HepG2 (cell line): Measurements from ENCODE around the gene TBATA.

Experiments
- CBX1 ChIP-seq: IDR thresholded peaks from one replicate; pipeline ENCODE4 v1.6.1; 2016; ENCODE audit warnings: antibody characterized with exemption, low read depth
- EZH2 ChIP-seq: conservative IDR thresholded peaks from 2 replicates; pipeline ENCODE4 v1.6.1; 2012; ENCODE audit warnings: mild to moderate bottlenecking, low read depth, low read length, moderate library complexity
- HDAC2 ChIP-seq: sonication (generic); formaldehyde crosslinking; IDR thresholded peaks from 2 replicates; pipeline ENCODE4 v1.4.0; 2020; ENCODE audit warnings: missing genetic modification reagents
- JUN ChIP-seq: sonication (generic); formaldehyde crosslinking; IDR thresholded peaks from 2 replicates; pipeline ENCODE4 v1.4.0; 2020; ENCODE audit warnings: mild to moderate bottlenecking, missing genetic modification reagents
- MAZ ChIP-seq, 2 experiments: sonication (generic) in 1 of 2; formaldehyde crosslinking in 1 of 2; IDR thresholded peaks; 2 replicates each; pipeline versions ENCODE4 v1.5.0 to v1.6.1; 2012 to 2020; ENCODE audit warnings: low read depth in 2 of 2, mild to moderate bottlenecking in 2 of 2, borderline replicate concordance in 1 of 2, improper control_type of control experiment in 1 of 2, low read length in 1 of 2, missing genetic modification reagents in 1 of 2, moderate library complexity in 1 of 2
- NFYB ChIP-seq: sonication (generic); formaldehyde crosslinking; IDR thresholded peaks from 2 replicates; pipeline ENCODE4 v1.4.0; 2020; ENCODE audit warnings: missing genetic modification reagents
- POLR2A ChIP-seq, 2 experiments: IDR thresholded peaks; 2 replicates each; pipeline ENCODE4 v1.6.1; 2011; ENCODE audit warnings: low read depth in 2 of 2, low read length in 2 of 2, mild to moderate bottlenecking in 1 of 2, moderate library complexity in 1 of 2; ENCODE audit not compliant: insufficient read depth in 1 of 2
- SIN3A ChIP-seq: IDR thresholded peaks from 2 replicates; pipeline ENCODE4 v1.6.1; 2011; ENCODE audit warnings: low read depth, mild to moderate bottlenecking, control low read depth, low read length, borderline replicate concordance
- ZNF121 ChIP-seq: sonication (generic); formaldehyde crosslinking; IDR thresholded peaks from 2 replicates; pipeline ENCODE4 v1.5.0; 2020; ENCODE audit warnings: mild to moderate bottlenecking, missing genetic modification reagents
- ZNF550 ChIP-seq: sonication (generic); formaldehyde crosslinking; IDR thresholded peaks from 2 replicates; pipeline ENCODE4 v1.4.0; 2020; ENCODE audit warnings: mild to moderate bottlenecking, missing genetic modification reagents, borderline replicate concordance
- ZNF598 ChIP-seq: sonication (generic); formaldehyde crosslinking; IDR thresholded peaks from 2 replicates; pipeline ENCODE4 v1.5.1; 2020; ENCODE audit warnings: mild to moderate bottlenecking, missing genetic modification reagents, borderline replicate concordance
- ZSCAN9 ChIP-seq: IDR thresholded peaks from 2 replicates; pipeline ENCODE4 v1.6.1; 2016; ENCODE audit warnings: borderline replicate concordance
- TF ChIP-seq, protein P1 (sequence below): IDR thresholded peaks from 2 replicates; pipeline ENCODE4 v1.6.1; 2016

DNA sequence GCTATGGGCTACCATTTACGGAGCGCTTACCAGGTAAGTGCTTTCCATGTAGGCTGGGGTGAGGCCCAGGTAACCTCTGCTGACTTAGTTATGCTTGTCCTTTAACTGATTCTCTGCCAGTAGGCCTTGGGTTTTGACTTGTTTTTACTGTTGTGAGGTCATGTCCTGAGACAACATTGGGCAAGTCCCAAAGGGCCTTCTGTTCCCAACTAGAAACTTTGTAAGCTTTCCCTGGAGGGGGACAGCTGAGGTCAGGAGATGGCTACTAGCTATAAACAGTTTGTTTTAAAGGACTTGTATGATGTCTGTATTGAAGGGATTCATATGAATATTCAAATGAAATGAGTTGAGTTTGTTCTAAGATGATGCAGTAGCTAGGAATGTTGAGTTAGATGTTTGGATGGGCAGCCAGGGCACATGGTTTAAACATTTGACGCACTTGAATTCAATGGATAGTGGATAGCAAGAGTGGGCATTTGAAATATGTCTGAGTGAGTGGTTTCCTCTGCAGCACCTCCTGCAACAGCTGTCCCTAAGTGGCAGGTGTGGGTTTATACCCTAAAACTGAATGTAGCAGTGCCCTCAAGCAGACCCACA lies 20.5 kb upstream of the TBATA start:
- TF ChIP-seq ZSCAN9 (CRISPR knock-in tag) (no peak), CBX1 (no peak), JUN (no peak), HDAC2 (CRISPR knock-in tag) (no peak), SIN3A (no peak), ZNF121 (no peak), NFYB (no peak), ZNF598 (CRISPR knock-in tag) (no peak), EZH2 (no peak), ZNF550 (CRISPR knock-in tag) (no peak), MAZ (IDR thresholded peaks at IDR 0.05; ENCODE audit: borderline replicate concordance, low read depth, low read length) (no peak), MAZ (CRISPR knock-in tag; IDR thresholded peaks at IDR 0.05; ENCODE audit: low read depth) (no peak), POLR2A (IDR thresholded peaks at IDR 0.05; ENCODE audit: insufficient read depth in 1 of 2, low read depth in 2 of 2, low read length in 2 of 2) (no peak)
- TF ChIP-seq, protein P1, sequence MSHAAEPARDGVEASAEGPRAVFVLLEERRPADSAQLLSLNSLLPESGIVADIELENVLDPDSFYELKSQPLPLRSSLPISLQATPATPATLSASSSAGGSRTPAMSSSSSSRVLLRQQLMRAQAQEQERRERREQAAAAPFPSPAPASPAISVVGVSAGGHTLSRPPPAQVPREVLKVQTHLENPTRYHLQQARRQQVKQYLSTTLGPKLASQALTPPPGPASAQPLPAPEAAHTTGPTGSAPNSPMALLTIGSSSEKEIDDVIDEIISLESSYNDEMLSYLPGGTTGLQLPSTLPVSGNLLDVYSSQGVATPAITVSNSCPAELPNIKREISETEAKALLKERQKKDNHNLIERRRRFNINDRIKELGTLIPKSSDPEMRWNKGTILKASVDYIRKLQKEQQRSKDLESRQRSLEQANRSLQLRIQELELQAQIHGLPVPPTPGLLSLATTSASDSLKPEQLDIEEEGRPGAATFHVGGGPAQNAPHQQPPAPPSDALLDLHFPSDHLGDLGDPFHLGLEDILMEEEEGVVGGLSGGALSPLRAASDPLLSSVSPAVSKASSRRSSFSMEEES (CRISPR knock-in tag), result no peak
